Heart left ventricle (tissue), 16 donors: ENCODE measurements around the gene MS4A4A. TPM values are rescaled to one million over a fixed set of nuclear protein-coding genes. Genes with fewer than 3 reads are reported as not detected.

Experiments
- ATAC-seq, 4 donors: fragments of 200-7000 bp; cut with Tn5 transposase; one replicate each; pipeline ENCODE4 v1.9.1; 2020 to 2022; ENCODE audit warnings: moderate library complexity in 4 of 4, mild to moderate bottlenecking in 3 of 4, moderate number of reproducible peaks in 1 of 4
- DNase-seq, 5 donors: peaks; one replicate each; pipeline ENCODE4 v3.0.0-alpha.2; 2020
- H3K27ac ChIP-seq, 12 donors: fragments of 200-600 bp; sonication (generic) in 4 of 12; one replicate each; pipeline versions ENCODE4 v1.5.0 to v1.8.0; 2016 to 2022; ENCODE audit warnings: mild to moderate bottlenecking in 2 of 12
- H3K27me3 ChIP-seq, 9 donors: fragments of 200-600 bp; sonication (generic) in 2 of 9; one replicate each; pipeline versions ENCODE4 v1.5.1 to v1.8.0; 2016 to 2022; ENCODE audit warnings: mild to moderate bottlenecking in 3 of 9
- H3K36me3 ChIP-seq, 9 donors: fragments of 200-600 bp; sonication (generic) in 2 of 9; one replicate each; pipeline versions ENCODE4 v1.5.0 to v1.8.0; 2018 to 2022; ENCODE audit warnings: mild to moderate bottlenecking in 2 of 9
- H3K4me1 ChIP-seq, 12 donors: fragments of 200-600 bp; sonication (generic) in 4 of 12; one replicate each; pipeline versions ENCODE4 v1.5.0 to v1.8.0; 2016 to 2022; ENCODE audit warnings: mild to moderate bottlenecking in 3 of 12
- H3K4me3 ChIP-seq, 12 donors: fragments of 200-600 bp; sonication (generic) in 4 of 12; one replicate each; pipeline versions ENCODE4 v1.5.0 to v1.8.0; 2017 to 2022; ENCODE audit warnings: mild to moderate bottlenecking in 9 of 12, moderate library complexity in 4 of 12
- H3K9me3 ChIP-seq, 12 donors: fragments of 200-600 bp; sonication (generic) in 4 of 12; one replicate each; pipeline versions ENCODE4 v1.5.0 to v1.8.0; 2016 to 2022; ENCODE audit warnings: mild to moderate bottlenecking in 1 of 12
- CTCF ChIP-seq, 12 donors: fragments of 200-600 bp; sonication (generic) in 4 of 12; IDR thresholded peaks; one replicate each; pipeline versions ENCODE4 v1.5.0 to v1.8.0; 2018 to 2022; ENCODE audit warnings: antibody characterized with exemption in 12 of 12, mild to moderate bottlenecking in 5 of 12
- POLR2A ChIP-seq, 2 donors: fragments of 450-650 bp; IDR thresholded peaks; one replicate each; pipeline ENCODE4 v1.6.1; 2017; ENCODE audit warnings: antibody characterized with exemption in 2 of 2, mild to moderate bottlenecking in 2 of 2, moderate library complexity in 2 of 2
- WGBS, 4 donors: extraction: QIAGEN DNeasy Blood & Tissue Kit in 2 of 4; methylation state at CpG; one replicate each; pipeline versions ENCODE4 v1.1.5 to v1.1.7; 2013 to 2018; 5-methylcytosine and 5-hydroxymethylcytosine counted together
- intact Hi-C, 10 donors: fragments of 100-400 bp; cut with DNase I; formaldehyde crosslinking; loops; one replicate each; pipeline versions ENCODE4 v1.11.1 to v1.14.2; 2022
- polyA plus RNA-seq, 2 donors: library from polyadenylated mRNA; stranded (reverse); fragments of 200-250 nt; gene quantifications; one replicate each; pipeline ENCODE4 v1.2.3, GENCODE V29; 2013
- total RNA-seq, 9 donors: library from RNA; depleted of rRNA in 2 of 9; stranded (reverse); fragments of >200 nt in 2 of 9; fragmentation: NEBNext Ultra II Directional in 3 of 9; extraction: Animal tissue kit (Norgen Biotek cat#: 25700) in 3 of 9; gene quantifications; one replicate each; pipeline versions ENCODE4 v1.1.0 to v1.2.4, GENCODE V29; 2016 to 2023
- donor health status: ischemic (EF 13 %, LVEDD 7.1; RV severe dilation, severe dysfunction).
- donor health status: healthy with polysubstance abuse.
- donor health status: DM: no; HTN: yes; CAD: no.
- donor health status: DM: no; HTN: no; CAD: no.
- donor health status: ischemic (EF 25% LVEDD 6.9; RV normal size, moderate dysfunction).
- donor health status: ischemic (EF 25% LVEDD 5.7; RV mildly dilated, moderate dysfunction).
- donor health status: healthy.
- donor health status: DM: yes; HTN: yes; CAD: no.
- donor health status: ischemic (EF 35%, LVEDD 5.7; RV mildly dilated, moderate dysfunction).
- donor health status: nonischemic (EF 11% LVEDD 7.7; RV severe dilation, severe dysfunction).
- donor health status: DM: yes; HTN: yes; CAD: no.
- donor health status: PGD.
- donor health status: ischemic (EF 29% LVEDD 5.4; RV normal size, mild dysfunction).
- donor health status: nonischemic (EF 23%, LVEDD 6.1; RV moderate dilation, normal function).

MS4A4A gene
- total and polyA plus RNA-seq, 11 donors = 4.1 to 72.2 (median 8.0) TPM

- Histone ChIP-seq H3K4me1 (peaks cover 0 to 31% (median 0%) of the 10 kb centered on the region in 12 donors), H3K36me3 (no peaks in the 10 kb centered on the region), H3K27me3 (no peaks in the 10 kb centered on the region), H3K27ac (peak overlapping the region in 2 of 12 donors; percentile 52 to 90), H3K4me3 (no peak overlapping the region), H3K9me3 (peaks cover 0 to 21% (median 1%) of the 10 kb centered on the region in 12 donors)
- intact Hi-C loops = no loop called here
- peak; percentile 40 to 73 (median 63) for TF ChIP-seq CTCF (IDR thresholded peaks at IDR 0.05)
- no peak for TF ChIP-seq POLR2A (IDR thresholded peaks at IDR 0.05)
- peak in 4 of 5 donors; percentile 20 to 54 (median 36) for DNase-seq
- peak in 1 of 4 donors; percentile 30 for ATAC-seq
- 13 to 30% (median 15%) methylated on average over 2 of the region's 2 CpGs for WGBS, 4 donors
Observed at GRCh38 chr11:60334005-60334620, 53.6 kb downstream of the MS4A4A start.

GRCh38 chr11:60336767-60337391 is 56.4 kb downstream of the MS4A4A start:
- TF ChIP-seq CTCF (IDR thresholded peaks at IDR 0.05) (no peak), POLR2A (IDR thresholded peaks at IDR 0.05) (no peak)
- 85 to 94% (median 89%) methylated on average over 7 of the region's 7 CpGs for WGBS, 4 donors
- no peaks in the 10 kb centered on the region for H3K36me3 ChIP-seq
- intact Hi-C loops = no loop called here
- H3K27ac ChIP-seq = peak overlapping the region in 1 of 12 donors; percentile 35
- H3K27me3 ChIP-seq = no peaks in the 10 kb centered on the region
- ATAC-seq (peak in 1 of 4 donors; percentile 44), DNase-seq (no peak)
- H3K9me3 ChIP-seq = no peaks in the 10 kb centered on the region
- no peak overlapping the region for H3K4me3 ChIP-seq
- H3K4me1 ChIP-seq = peaks cover 0 to 31% (median 0%) of the 10 kb centered on the region in 12 donors

- Histone ChIP-seq H3K27ac (no peak overlapping the region), H3K27me3 (peaks cover 0 to 7% (median 0%) of the 10 kb centered on the region in 9 donors), H3K4me1 (peaks cover 0 to 30% (median 0%) of the 10 kb centered on the region in 12 donors), H3K9me3 (no peaks in the 10 kb centered on the region), H3K4me3 (no peak overlapping the region), H3K36me3 (no peaks in the 10 kb centered on the region)
- 59 to 71% (median 62%) methylated on average over 2 of the region's 2 CpGs for WGBS, 4 donors
- DNase-seq = no peak
- ATAC-seq = no peak
- TF ChIP-seq POLR2A (IDR thresholded peaks at IDR 0.05) = no peak
- TF ChIP-seq CTCF (IDR thresholded peaks at IDR 0.05) = no peak
- intact Hi-C loops = no loop called here
Observed at GRCh38 chr11:60338053-60338452, 57.6 kb downstream of the MS4A4A start.

- peaks cover 0 to 8% (median 0%) of the 10 kb centered on the region in 9 donors for H3K27me3 ChIP-seq
- ATAC-seq (no peak), DNase-seq (no peak)
- WGBS, 4 donors = 37 to 42% (median 42%) methylated on average over 3 of the region's 3 CpGs
- H3K9me3 ChIP-seq = no peaks in the 10 kb centered on the region
- no peak overlapping the region for H3K4me3 ChIP-seq
- no peak overlapping the region for H3K27ac ChIP-seq
- TF ChIP-seq CTCF (IDR thresholded peaks at IDR 0.05) (no peak), POLR2A (IDR thresholded peaks at IDR 0.05) (no peak)
- H3K4me1 ChIP-seq = peaks cover 0 to 19% (median 0%) of the 10 kb centered on the region in 12 donors
- intact Hi-C loops = no loop called here
- H3K36me3 ChIP-seq = no peaks in the 10 kb centered on the region
Observed at GRCh38 chr11:60339356-60339755, 58.9 kb downstream of the MS4A4A start.
